ENCODE results near the gene PDE4DIP.
"Not testable (repeated sequence)": the region's sequence is repeated elsewhere in the genome, so short reads cannot be mapped to it uniquely, and the experiment has no call there.

The PDE4DIP gene

GRCh38 chr1:148894360-148895352 lies 50.4 kb downstream of the PDE4DIP start:
- not testable (repeated sequence) for H3K27ac Mint-ChIP-seq; H3K27me3 Mint-ChIP-seq; H3K4me1 Mint-ChIP-seq (ENCODE audit: low read depth); H3K9me3 Mint-ChIP-seq; H3K4me3 Mint-ChIP-seq; H3K36me3 Mint-ChIP-seq (ENCODE audit: low read depth)

DNA sequence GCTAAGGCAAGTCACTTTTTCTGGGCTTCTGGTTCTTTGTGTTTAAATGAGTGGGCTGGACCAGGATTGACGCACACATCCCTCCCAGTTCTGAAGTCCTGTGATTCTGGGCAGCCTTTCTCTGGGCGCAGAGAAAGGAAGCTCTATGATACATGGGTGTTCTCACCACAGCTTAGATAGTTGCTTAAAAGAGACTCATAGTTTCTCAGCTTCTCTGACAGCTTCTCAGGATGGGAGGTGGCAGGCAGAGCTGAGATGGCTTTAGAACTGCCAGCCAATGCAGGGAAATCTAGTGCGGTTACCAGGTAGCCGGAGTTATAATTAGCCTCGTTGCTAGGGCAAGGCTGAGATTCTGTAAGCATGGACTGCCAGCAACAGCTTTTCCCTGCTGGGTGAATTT lies 55.8 kb downstream of the PDE4DIP start:
- H3K27me3 Mint-ChIP-seq; H3K36me3 Mint-ChIP-seq (ENCODE audit: low read depth); H3K4me3 Mint-ChIP-seq; H3K4me1 Mint-ChIP-seq (ENCODE audit: low read depth); H3K9me3 Mint-ChIP-seq; H3K27ac Mint-ChIP-seq: not testable (repeated sequence)

GRCh38 chr1:148900691-148901090 lies 56.5 kb downstream of the PDE4DIP start:
- not testable (repeated sequence) for H3K36me3 Mint-ChIP-seq (ENCODE audit: low read depth); H3K9me3 Mint-ChIP-seq; H3K27me3 Mint-ChIP-seq; H3K4me3 Mint-ChIP-seq; H3K4me1 Mint-ChIP-seq (ENCODE audit: low read depth); H3K27ac Mint-ChIP-seq

DNA sequence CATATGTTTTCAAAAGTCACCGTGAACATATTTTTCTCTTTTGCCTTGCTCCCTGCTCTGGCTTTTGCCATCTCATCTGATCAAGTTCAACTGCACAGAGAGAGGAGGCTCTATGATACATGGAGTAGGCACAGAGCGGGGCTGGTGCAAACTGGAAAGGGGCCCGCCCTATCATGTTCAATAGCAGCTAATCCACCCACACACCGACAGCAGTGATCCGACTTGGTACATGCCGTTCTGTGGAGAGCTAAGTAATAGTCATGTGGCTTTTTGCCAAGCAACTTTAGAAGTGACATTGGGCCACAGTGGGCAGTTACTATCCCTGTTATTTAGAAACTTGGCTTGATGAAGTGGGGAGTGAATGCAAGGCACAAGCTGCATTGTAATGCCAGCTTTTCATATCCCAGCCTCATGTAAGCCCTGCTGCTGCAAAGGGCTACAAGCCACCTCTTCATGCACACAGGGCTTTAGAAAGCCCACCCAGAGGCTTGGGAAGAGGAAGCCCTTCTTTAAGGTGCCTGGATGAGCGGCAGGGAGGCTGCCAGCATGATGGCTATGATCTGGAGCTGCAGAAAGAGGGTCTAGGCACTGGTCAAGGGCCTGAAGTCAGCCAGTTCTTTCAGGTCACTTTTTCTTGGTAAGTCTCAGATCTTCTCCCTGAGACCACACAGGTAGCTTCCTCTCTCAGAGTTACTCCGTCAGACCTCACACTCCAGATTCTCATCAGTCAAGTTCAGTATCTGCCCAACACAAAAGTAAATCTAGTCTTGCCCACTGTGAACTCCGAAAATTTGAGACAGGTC lies 57.1 kb downstream of the PDE4DIP start:
- H3K36me3 Mint-ChIP-seq (ENCODE audit: low read depth); H3K9me3 Mint-ChIP-seq: not testable (repeated sequence)

GRCh38 chr1:148901953-148902341 lies 57.7 kb downstream of the PDE4DIP start:
- H3K4me1 Mint-ChIP-seq (ENCODE audit: low read depth); H3K27ac Mint-ChIP-seq; H3K4me3 Mint-ChIP-seq; H3K27me3 Mint-ChIP-seq; H3K9me3 Mint-ChIP-seq; H3K36me3 Mint-ChIP-seq (ENCODE audit: low read depth): not testable (repeated sequence)

More for the DNA sequence above, 57.1 kb downstream of the PDE4DIP start:
- not testable (repeated sequence) for H3K4me3 Mint-ChIP-seq; H3K27ac Mint-ChIP-seq; H3K27me3 Mint-ChIP-seq; H3K4me1 Mint-ChIP-seq (ENCODE audit: low read depth)

DNA sequence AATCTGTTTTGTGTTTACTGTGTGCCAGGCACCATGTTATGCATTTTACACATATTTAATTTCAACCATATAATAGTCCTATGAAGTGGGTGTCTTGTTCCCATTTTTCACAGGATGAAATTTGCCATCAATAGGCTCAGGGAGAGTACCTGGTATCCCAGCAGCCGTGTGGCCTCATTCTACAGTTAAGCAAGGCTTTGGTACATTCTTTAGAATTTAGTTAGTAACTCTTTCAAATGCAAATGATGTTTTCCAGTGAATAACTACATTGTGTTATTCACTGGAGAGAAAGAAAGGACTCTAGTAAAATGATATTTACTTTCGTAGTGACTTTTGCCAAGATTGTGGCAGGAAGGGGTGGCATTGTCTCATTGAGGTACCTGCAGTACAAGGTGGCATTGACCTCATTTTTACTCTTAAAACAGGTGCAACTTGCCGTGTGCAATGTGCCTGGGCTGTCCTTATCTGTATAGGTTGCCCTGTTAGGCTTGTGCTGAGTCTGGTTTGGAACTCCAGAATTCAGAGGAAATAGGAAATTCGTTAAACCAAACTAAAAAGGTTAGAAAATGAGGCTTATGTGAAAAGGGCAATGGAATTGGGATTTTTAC lies 65.1 kb downstream of the PDE4DIP start:
- not testable (repeated sequence) for H3K4me3 Mint-ChIP-seq; H3K27me3 Mint-ChIP-seq; H3K9me3 Mint-ChIP-seq; H3K4me1 Mint-ChIP-seq (ENCODE audit: low read depth); H3K27ac Mint-ChIP-seq; H3K36me3 Mint-ChIP-seq (ENCODE audit: low read depth)

GRCh38 chr1:148911303-148911928 lies 67.2 kb downstream of the PDE4DIP start:
- not testable (repeated sequence) for H3K27ac Mint-ChIP-seq; H3K4me3 Mint-ChIP-seq; H3K4me1 Mint-ChIP-seq (ENCODE audit: low read depth); H3K36me3 Mint-ChIP-seq (ENCODE audit: low read depth); H3K9me3 Mint-ChIP-seq; H3K27me3 Mint-ChIP-seq

GRCh38 chr1:148916222-148916621 lies 72.0 kb downstream of the PDE4DIP start:
- not testable (repeated sequence) for H3K27me3 Mint-ChIP-seq; H3K27ac Mint-ChIP-seq; H3K4me3 Mint-ChIP-seq; H3K9me3 Mint-ChIP-seq; H3K4me1 Mint-ChIP-seq (ENCODE audit: low read depth); H3K36me3 Mint-ChIP-seq (ENCODE audit: low read depth)

- not testable (repeated sequence) for H3K9me3 Mint-ChIP-seq; H3K27me3 Mint-ChIP-seq; H3K4me3 Mint-ChIP-seq; H3K4me1 Mint-ChIP-seq (ENCODE audit: low read depth); H3K36me3 Mint-ChIP-seq (ENCODE audit: low read depth); H3K27ac Mint-ChIP-seq
Measured at GRCh38 chr1:148916695-148917348, 72.6 kb downstream of the PDE4DIP start.

DNA sequence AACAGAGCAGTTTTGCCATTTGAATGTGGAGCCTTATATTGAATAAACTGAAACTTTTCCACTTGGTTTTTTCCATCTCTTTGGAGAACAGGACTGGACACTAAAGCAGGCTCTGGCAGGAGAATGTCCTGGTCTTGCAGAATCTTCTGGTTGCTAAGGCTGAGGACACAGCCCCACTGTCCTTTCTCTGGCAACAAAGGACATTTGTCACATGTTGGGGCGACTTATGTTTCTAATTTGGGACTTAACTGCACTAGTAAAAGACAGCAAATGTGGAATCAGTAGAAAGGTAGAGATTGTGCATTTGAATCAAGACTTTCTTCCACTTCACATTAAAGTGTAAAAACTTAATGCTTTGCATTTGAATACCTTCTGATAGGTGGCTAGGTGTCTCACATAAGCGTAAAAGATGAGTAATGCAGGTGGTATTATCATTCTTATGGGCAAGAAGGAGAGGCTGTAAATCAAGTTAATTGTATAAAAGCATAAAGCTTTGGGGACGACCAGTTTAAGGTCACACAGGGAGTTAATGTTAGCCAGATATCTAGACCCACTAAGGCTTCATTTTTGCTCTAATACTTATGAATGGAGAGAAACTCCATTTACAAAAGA lies 74.7 kb downstream of the PDE4DIP start:
- H3K4me3 Mint-ChIP-seq; H3K27me3 Mint-ChIP-seq; H3K27ac Mint-ChIP-seq; H3K36me3 Mint-ChIP-seq (ENCODE audit: low read depth); H3K4me1 Mint-ChIP-seq (ENCODE audit: low read depth); H3K9me3 Mint-ChIP-seq: not testable (repeated sequence)

DNA sequence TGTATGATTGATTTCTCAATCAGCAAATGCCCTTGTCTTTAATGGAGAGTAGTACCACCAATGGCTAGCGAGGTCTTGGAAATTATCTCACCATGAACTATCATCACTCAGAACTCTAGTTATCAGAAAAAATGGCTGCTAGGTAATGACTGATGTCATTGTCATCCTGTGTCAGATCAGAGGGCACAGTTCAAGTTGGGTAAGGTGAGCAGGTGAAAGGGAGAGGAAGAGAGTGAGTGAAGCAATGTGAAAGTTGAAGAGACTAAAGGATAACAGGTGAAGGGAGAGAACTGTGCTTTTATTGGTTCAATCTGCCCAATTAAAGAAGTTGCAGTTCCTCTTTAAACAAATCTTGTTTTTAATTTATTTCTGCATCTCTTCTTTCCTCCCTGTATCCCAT lies 76.8 kb downstream of the PDE4DIP start:
- not testable (repeated sequence) for H3K27me3 Mint-ChIP-seq; H3K4me3 Mint-ChIP-seq; H3K36me3 Mint-ChIP-seq (ENCODE audit: low read depth); H3K9me3 Mint-ChIP-seq; H3K4me1 Mint-ChIP-seq (ENCODE audit: low read depth); H3K27ac Mint-ChIP-seq

GRCh38 chr1:148923798-148924197 lies 79.6 kb downstream of the PDE4DIP start:
- not testable (repeated sequence) for H3K27ac Mint-ChIP-seq; H3K4me1 Mint-ChIP-seq (ENCODE audit: low read depth); H3K9me3 Mint-ChIP-seq; H3K4me3 Mint-ChIP-seq; H3K36me3 Mint-ChIP-seq (ENCODE audit: low read depth); H3K27me3 Mint-ChIP-seq

GRCh38 chr1:148927645-148928044 lies 83.4 kb downstream of the PDE4DIP start:
- H3K9me3 Mint-ChIP-seq; H3K4me3 Mint-ChIP-seq; H3K4me1 Mint-ChIP-seq (ENCODE audit: low read depth); H3K27ac Mint-ChIP-seq; H3K36me3 Mint-ChIP-seq (ENCODE audit: low read depth); H3K27me3 Mint-ChIP-seq: not testable (repeated sequence)

DNA sequence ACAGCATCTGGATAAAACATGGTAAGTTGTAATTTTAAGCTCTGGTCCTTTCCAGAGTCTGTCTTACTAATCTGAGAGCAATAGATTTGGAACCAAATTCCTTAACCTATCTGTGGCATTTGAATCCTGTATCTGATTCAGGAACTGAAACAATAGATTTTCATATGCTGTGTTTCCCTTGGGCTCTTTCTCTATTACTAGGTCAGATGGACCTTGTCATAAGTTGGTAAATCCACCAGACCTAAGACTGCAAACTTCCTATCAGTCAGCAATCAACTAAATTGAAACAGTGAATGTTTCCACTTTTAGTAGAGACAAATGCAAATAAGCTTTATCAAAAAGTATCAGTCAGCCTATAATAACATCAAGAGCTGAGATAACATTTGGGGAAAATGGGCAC lies 85.0 kb downstream of the PDE4DIP start:
- not testable (repeated sequence) for H3K4me1 Mint-ChIP-seq (ENCODE audit: low read depth); H3K4me3 Mint-ChIP-seq; H3K27me3 Mint-ChIP-seq; H3K27ac Mint-ChIP-seq; H3K36me3 Mint-ChIP-seq (ENCODE audit: low read depth); H3K9me3 Mint-ChIP-seq
